Hippocampal formation (tissue), 2 donors: ENCODE data around the gene SLC4A4.

ENCODE experiments used
- DNase-seq, 2 donors: peaks; one replicate each; lab custom pipeline; 2025; lab: John Stamatoyannopoulos, UW

The SLC4A4 gene

DNA sequence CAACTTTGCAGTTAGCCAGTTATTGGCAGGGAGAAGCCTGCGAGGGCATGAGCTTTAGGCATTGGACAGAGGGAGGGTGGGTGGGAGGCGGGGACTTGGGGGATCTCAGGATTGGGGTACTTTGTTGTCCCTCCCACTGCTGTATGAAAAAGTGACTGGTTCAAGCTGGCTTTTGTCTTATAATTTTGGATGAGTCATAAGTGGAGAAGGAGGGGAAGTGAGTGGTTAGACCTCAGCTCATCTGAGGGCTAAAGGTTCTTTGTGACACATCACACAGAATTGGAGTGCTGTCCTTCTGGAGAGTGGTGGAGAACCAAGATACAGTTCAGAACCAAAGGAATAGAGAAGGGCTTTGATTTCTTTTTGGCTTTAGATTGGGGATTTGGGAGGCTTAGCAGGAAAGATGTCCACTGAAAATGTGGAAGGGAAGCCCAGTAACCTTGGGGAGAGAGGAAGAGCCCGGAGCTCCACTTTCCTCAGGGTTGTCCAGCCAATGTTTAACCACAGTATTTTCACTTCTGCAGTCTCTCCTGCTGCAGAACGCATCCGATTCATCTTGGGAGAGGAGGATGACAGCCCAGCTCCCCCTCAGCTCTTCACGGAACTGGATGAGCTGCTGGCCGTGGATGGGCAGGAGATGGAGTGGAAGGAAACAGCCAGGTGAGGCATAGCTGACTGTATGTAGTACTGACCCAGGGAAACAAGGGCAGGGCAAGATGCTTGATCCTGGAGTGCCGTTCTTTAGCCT is at the start of gene SLC4A4:
TSS of gene SLC4A4 (plus strand) at position 175 of the 748 bp plus-strand sequence.
- DNase-seq: no peak

DNA sequence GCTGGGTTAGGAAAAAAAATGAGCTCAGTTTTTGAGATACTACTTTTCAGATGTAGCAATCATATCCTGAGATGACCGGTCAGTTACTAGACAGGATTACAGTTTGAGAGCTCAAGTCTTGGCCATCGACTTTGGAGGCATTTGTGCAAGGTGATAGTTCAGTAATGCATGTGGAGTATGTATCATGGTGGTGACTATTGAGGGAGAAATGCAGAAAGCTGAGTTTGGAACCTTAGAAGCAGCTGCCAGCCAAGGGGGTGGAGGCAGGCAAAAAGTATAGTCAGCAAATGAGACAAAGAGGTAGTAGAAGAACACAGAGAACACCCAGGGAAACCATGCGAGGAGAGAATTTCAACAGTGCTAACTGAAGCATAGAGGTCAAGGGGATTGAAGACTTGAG is 48.7 kb upstream of the SLC4A4 start:
- DNase-seq: no peak

DNA sequence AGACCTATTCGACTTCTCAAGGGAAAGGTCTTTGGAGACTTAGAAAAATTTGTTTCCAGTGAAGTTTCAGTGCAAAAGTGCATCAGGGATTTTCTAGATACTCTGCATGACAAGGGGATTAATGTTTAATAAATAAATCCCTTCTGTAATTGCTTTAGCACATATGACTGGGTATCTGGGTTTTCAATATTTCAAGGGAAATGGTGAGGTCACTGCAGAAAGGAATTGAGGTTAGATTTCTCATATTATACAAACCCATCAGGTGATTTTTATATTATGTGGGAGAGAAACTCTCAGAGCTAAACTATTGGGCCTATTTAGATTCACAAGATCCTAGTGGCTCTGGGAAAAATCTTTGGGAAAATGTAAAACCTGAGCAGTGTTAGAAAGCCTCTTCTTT is 48.3 kb upstream of the SLC4A4 start:
- DNase-seq: no peak

DNA sequence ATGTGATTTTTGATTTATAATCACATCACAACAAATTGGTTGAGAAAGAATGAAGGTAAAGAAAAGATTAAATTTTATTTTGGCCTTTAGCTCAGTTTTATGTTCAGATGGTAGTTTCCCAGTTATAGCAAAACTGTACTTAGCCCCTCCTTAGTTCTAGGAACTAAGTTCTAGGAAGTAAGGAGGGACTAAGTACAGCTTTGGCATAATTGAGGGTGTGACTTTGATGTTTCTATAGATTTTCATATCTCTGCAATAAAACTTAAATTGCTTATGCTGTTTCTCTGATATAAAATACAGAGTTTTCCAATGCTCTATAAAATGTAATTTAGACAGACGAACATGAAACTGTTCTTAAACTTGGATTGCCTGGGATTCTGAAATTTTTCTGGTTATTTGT is 46.6 kb upstream of the SLC4A4 start:
- no peak for DNase-seq

DNA sequence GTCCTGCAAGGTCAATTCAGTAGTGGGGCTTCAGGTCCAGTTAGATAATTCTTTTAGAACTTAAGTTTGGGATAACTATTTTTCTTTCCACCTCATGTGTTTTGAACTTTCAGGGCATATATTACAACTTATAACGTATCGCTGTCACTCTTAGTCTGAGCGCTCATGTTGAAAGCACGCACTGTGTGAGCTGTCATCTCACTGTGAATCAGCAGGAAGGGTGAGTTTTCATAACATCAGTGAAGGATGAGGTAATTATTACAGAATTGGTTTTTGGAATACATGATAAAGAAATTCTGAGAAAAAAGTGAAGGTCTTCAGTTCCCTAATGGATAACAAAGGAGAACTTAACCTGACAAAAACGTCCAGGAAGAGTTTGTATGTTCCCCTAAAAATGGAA is 45.1 kb upstream of the SLC4A4 start:
- no peak for DNase-seq

DNA sequence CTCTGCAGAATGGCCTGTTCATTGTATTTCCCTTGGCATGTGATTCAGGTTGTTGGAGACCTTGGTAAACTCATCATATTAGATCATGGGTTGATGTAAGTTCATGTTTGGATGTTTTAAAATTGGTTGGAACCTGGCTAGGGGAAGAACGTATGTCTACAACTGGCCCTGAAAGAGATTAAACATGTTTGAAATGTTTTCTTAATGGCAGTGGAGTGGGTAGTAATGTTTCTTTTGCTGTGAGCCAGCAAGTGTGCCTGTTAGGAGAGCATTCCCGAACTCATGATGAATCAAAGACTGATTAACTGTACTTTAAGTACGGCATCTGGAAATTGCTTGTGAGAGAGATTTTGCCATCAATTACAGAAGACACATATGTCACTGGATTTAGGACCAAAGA is 44.5 kb upstream of the SLC4A4 start:
- DNase-seq: no peak

DNA sequence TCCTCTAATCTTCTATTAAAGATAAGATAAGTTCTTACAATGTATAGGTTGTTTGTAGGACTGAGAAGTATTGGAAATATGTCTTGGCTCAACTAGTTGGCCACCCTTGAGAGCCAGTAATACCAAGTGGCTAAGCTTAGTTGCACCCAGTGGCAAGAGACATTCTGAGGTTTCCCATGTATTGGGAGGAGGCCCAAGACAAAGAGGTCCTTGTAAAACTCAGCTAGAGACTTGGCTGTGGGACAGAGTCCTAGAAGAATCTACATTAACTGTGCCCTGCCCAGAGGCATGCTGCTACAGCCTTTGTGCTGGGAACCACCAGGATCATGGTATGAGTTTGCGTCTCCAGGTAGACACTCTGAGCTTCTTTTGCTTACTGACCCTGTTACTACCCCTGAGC is 41.9 kb upstream of the SLC4A4 start:
- peak; percentile 18 to 63 for DNase-seq

DNA sequence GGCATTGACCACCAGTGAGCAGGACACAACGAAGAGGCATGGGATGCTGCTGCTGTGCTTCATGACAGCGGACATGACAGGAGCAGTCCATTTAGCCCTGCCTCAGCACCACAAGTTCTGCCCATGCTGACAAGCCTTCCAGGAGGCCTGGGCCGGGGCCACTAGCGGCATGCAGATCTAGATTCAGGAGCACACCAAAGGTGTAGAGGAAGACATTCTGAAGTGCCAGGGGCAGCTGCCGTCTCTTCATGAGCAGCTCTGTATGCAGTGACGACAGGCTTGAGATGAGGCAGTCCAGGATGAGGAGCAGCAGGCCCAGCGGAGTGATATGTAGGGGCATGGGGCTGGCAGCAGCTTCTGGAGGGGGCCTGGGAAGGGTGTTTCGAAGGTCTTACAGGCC is 38.5 kb upstream of the SLC4A4 start:
- no peak for DNase-seq

DNA sequence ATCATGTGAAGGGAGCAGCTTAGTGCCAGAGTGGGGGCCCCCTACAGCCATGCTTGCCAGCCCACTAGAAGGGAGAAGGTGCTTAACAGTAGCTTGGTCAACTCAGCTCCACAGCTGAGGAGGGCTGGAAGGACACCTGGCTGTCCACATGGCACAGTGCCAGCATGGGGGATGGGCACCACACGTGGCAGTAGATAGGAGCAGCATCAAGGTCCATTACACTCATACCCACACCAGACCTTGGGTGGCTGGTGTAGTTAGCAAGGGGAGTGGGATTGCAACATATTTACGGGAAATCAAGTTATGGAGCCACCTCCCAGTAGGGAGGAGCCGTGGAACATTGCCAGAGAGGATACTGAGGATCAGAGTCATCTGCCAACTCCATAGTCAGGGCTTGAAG is 37.9 kb upstream of the SLC4A4 start:
- no peak for DNase-seq

DNA sequence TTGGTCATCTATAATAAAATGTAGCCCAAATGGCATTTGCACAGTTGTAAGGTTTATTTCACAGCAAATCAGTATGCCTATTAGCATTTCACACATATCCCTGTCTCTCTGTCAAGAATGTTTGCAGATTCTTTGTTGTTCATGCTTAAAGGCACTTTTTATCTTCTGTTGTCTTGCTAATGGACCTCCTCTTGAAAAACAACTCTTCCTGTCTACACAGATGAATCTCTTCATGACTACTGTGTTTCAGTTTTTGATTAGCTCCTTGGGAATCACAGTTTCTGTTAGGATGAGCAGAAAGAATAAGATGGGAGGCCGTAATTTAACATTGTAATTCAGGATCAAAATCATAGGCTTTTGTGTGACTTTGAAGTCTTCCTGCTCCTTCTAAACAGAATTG is 35.5 kb upstream of the SLC4A4 start:
- no peak for DNase-seq

DNA sequence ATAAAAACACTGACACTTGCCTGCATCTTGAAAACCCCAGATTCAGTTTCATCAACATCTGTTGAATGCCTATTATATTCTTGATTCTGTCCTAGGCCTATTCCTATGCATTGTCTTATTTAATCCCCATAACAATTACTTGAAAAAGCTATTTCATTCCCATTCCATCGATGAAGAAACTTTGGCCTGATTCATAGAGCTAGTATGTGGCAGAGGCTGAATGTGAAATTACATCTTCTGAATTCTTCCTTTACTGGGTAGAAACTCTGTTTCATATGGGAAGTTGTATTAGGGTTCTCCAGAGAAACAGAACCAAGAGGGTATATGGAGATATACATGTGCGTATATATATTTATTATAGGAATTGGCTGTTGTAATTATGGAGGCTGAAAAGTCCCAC is 35.0 kb upstream of the SLC4A4 start:
- DNase-seq: no peak

DNA sequence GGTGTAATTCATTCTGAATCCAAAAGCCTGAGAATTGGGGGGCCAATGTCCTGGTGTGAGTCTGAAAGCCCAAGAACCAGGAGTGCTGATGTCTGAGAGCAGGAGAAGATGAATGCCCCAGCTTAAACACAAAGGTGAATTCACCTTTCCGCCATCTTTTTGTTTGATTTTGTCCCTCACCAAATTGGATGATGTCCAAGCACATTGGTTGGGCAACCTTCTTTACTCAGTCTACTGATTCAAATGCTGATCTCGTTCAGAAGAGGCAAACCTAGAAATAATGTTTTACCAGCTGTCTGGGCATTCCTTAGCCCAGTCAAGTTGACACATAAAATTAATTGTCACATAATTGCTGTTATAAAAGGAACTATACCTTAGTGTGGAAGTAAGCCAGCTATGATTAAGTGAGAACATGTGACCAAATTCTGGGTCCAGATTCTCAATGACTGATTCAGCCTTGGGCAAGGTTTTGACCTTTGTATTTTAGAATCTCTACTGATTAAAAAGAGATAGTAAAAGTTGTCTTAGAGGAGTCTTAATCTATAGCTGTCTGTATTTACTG is 34.5 kb upstream of the SLC4A4 start:
- DNase-seq: no peak

DNA sequence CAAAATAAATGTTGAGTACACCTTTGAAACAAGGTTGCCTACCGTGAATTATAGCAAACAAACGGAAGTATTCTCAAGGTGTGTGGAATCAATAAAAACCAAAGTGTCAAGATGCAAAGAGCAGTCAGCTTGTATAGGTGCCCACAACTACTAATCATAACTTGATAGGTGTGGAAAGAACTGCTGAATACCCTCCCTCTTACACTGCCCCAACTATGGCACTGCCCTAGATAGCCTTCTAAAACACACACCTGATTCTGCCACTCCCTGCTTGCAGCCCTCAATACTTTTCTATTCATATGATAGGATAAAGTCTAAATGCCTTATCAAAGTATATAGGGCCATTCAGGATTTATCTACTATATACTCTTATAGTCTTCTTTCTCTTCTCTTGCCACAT is 31.1 kb upstream of the SLC4A4 start:
- DNase-seq: no peak

DNA sequence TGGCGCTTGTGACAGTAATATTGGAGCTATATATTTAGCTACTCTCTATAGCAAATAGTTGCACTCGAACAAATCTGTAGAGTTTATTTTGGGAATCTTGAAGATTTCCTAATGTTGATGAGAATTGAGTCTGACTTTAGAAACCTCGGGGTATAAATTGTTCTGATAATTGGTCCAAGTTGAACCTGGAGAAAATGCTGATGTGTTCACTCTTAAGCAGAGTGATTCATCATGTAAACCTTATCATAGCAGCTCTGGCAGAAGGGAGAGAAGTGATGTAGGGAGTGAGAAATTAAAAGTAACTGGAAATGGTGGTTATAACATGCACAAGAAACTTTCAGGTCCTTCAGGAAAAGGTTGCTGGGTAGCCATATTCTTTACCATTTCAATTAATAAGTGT is 16.4 kb upstream of the SLC4A4 start:
- DNase-seq: no peak

DNA sequence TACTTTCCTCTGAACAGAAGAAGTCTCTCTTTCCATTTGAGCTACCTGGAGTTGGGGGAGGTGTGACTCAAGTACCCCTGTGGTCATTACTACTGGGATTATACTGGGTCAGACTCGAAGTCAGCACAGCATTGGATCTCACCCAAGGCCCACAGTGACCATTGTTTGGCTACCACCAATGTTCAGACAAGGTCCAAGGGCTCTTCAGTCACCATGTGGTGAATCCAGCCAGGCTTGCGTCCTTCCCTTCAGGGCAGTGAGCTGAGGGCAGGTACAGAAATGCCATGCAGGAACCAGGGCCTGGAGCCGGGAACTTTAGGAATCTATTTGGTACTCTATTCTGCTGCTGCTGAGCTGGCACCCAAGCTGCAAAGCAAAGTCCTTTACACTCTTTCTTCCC is 5.5 kb upstream of the SLC4A4 start:
- DNase-seq: no peak

DNA sequence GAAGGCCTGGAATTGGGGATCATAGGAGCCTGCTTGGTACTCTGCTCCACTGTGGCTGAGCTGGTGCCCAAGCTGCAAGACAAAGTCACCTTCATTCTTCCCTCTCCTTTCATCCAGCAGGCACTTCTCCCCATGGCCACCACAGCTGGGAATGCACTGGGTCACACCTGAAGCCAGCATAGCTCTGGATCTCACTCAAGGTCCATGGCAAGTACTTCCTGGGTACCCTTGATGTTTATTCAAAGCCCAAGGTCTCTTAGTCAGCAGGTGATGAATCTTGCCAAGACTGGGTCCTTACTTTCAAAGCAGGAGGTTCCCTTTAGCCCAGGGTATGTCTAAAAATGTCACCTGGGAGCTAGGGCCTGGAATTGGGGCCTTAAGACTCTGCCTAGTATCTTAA is 4.9 kb upstream of the SLC4A4 start:
- no peak for DNase-seq

DNA sequence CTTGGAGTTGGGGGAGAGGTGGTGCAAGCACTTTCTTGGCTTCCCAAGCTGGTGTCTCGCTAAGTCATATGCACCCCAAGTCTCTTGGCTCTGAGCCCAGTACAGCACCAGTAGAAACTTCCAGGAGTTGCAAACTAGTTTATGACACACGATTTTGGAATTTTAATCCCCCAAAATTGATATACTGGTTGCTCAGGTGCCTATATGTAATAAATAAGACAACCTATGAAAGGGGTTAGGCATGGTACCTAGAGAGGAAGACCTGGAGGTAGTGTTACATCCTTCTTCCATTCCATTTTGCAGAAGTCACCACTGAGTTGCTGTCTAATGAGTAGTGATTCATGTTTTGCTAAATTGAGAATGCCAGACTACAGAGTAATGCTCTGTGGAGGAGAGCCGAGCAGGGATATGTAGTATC is 4.3 kb upstream of the SLC4A4 start:
- no peak for DNase-seq

DNA sequence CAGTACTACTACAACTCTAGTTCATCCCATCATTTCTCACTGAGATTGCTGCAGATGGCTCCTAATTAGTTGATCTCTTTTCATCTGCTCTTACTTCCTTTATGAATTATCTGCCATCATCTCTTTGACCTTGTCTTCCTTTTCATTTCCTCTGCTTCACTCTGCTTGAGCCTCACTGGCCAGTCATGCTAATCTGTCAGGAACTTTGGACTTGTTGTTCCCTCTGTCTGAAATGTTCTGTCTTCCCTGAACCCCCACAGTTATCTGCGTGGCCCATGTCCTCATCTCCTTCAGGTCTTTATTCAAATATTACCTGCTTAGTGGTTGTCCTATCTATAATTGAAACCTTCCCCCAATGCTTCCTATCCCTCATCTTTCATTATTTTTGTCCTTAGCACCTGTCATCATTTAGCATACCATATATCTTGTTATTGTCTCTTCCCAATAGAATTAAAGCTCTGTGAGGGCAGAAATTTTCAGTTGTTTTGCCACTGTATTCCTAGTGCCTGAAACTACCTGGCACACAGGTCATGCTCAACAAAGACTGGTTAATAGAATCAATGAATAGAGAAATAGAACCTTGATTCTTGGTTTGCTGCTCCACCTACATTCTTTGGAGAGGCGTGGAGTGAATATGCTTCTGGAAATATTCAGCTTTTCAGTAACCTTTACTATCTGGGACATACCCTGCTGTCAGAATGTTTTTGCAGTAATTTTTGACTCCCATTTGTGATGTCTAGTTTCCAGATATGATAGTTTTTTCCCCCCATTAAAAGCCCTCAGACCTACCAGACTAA is 5.0 kb downstream of the SLC4A4 start:
- DNase-seq: no peak

DNA sequence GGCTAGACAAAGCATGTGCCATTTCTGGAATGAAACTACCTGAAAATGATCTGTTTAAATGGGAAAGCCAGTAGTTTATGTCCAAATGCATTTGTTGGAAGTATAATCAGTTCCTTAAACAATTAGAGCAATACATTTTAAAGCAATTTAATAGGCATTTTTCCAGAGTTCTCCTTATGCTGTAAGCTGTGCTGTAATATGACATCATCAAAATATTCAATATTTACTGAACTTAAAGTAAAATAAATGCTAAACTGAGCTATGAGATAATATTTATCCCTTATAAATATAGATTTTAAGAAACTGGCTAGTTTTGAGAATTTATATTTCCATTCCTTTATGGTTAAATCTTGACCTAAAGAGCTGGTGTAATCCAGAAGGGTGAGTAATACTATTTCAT is 7.9 kb downstream of the SLC4A4 start:
- DNase-seq: no peak

DNA sequence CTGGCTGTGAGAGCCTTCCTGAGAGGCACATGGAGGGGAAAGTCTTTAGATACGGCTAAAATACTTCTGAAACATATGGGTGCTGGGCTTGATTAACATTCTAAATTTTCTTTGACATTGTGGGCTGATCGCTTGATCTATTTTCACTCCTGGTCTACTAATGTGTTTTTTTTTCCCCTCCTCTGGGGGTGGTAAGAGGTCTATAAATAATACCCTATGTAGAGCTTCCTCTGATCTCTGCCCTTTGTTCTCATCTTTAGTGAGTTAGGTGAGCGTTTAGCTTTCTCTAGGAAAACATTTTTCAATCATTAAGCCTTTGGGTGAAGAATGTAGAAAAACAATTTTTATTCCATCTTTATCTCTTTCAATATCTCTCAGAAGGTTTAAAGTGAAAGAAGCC is 9.8 kb downstream of the SLC4A4 start:
- no peak for DNase-seq

DNA sequence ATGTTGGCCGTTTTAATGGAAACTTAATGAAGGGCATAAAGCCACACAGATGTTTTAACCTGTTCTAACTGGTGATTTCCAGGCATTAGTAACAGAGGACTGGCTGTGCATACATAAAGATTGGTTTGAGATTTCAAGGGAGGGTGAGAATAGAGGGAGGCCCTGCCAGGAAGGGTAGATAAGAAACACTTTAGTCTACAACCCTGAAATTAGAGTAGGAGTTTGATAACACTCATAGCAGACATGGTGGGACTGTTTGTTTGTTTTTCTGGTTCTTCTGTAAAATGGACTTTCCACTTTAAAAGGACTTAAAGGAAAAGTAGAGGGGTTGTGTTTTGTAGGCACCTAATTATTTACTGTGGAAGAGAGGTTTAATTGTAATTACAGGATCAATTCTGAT is 16.2 kb downstream of the SLC4A4 start:
- DNase-seq: no peak

DNA sequence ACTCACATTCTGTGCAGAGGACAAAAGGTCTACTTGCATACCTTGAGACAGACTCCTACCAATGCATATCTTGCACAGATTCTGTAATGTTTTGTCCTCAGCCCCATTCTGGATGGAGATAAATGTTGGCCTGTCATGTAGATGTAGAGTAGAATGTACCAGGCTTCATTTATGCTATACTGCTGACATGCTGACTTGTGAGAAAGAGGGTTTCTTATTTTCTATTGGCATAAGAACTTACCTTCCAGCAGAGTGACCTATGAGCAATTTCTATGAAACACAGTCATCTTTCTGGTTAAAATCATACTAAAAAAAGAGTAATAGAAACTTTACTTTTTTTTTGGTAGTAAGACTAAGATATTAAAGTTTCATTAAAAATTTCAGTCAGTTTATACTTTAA is 17.2 kb downstream of the SLC4A4 start:
- no peak for DNase-seq

DNA sequence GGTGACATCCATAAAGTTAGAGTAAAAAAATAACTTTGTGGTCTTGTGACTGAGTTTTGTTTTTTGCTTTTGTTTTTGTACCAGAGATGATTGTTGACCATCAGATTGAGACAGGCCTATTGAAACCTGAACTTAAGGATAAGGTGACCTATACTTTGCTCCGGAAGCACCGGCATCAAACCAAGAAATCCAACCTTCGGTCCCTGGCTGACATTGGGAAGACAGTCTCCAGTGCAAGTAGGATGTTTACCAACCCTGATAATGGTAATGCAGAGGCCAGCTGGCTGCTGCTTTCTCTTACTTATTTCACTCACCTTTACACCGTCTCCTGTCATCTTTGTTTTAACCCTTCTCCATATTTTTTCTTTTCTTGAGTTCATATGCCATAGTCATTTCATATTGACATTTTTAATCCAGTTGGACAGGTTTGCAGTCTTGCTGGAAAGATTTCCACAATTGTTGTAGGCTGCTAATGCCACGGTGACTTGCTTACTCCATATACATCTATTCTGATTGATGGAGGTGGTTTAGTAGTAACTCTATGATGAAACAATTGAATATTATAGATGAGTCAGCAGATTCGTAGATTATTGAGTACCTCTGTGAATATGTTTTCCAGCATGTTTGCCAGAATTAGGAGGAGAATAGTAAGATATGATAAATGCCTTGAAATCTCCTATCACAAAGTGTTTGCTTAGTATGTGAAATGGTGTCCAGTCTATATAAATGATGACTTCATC is 18.3 kb downstream of the SLC4A4 start:
- no peak for DNase-seq
